Colonic mucosa (tissue), 4 donors: ENCODE measurements around the gene CROCC2. TPM values are rescaled to one million over a fixed set of nuclear protein-coding genes. Genes with fewer than 3 reads are reported as not detected.

Experiments
- DNase-seq: peaks from one replicate; pipeline ENCODE4 v3.0.0-alpha.2; 2020
- H3K27ac ChIP-seq: fragments of 200-600 bp; one replicate; pipeline ENCODE4 v1.8.0; 2021
- H3K27me3 ChIP-seq: fragments of 200-600 bp; one replicate; pipeline ENCODE4 v1.8.0; 2021
- H3K36me3 ChIP-seq: fragments of 200-600 bp; one replicate; pipeline ENCODE4 v1.8.0; 2021
- H3K4me1 ChIP-seq: fragments of 200-600 bp; one replicate; pipeline ENCODE4 v1.8.0; 2021; ENCODE audit warnings: mild to moderate bottlenecking
- H3K4me3 ChIP-seq: fragments of 200-600 bp; one replicate; pipeline ENCODE4 v1.8.0; 2021
- H3K9ac ChIP-seq, 2 donors: one replicate each; pipeline ENCODE4 v1.7.0; 2013; ENCODE audit warnings: control low read depth in 2 of 2, low read depth in 2 of 2, low read length in 2 of 2
- H3K9me3 ChIP-seq: fragments of 200-600 bp; one replicate; pipeline ENCODE4 v1.8.0; 2021
- intact Hi-C: fragments of 100-400 bp; cut with DNase I; formaldehyde crosslinking; loops from one replicate; pipeline ENCODE4 v1.14.1; 2022
- total RNA-seq, 2 donors: library from RNA; stranded (reverse); fragmentation: NEBNext Ultra II Directional in 1 of 2; extraction: Animal tissue kit (Norgen Biotek cat#: 25700) in 1 of 2; gene quantifications; one replicate each; pipeline ENCODE4 v1.2.1, GENCODE V29; 2021
- TF ChIP-seq, protein P1 (sequence below): fragments of 200-600 bp; IDR thresholded peaks from one replicate; pipeline ENCODE4 v1.8.0; 2022; ENCODE audit warnings: antibody characterized with exemption, mild to moderate bottlenecking
- donor health status: healthy.
- donor health status: DM: no; HTN: no; CAD: no.
- donor health status: DM: no; HTN: no; CAD: no.

Gene CROCC2
- total RNA-seq, 2 donors from 2014 or later: 0.05 TPM; not detected in 1

DNA sequence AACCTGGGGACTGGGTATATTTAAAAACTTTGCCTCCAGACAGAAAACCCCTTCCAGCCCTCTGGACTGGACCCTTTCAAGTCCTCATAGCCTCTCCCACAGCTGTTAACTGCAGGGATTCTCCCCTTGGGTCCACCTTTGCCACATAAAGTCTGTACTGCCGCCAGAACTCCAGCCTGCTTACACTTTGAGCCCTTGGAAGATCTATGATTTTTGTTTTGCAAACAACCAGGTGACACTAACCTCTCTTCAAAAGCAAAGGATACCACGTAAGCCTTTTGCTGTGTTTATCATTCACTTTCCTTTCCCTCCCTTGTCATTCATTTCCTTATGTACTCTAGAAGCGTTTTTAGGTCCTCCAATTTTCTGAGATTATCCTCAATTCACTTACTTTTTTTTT is 41.7 kb upstream of the CROCC2 start:
- TF ChIP-seq, protein P1, sequence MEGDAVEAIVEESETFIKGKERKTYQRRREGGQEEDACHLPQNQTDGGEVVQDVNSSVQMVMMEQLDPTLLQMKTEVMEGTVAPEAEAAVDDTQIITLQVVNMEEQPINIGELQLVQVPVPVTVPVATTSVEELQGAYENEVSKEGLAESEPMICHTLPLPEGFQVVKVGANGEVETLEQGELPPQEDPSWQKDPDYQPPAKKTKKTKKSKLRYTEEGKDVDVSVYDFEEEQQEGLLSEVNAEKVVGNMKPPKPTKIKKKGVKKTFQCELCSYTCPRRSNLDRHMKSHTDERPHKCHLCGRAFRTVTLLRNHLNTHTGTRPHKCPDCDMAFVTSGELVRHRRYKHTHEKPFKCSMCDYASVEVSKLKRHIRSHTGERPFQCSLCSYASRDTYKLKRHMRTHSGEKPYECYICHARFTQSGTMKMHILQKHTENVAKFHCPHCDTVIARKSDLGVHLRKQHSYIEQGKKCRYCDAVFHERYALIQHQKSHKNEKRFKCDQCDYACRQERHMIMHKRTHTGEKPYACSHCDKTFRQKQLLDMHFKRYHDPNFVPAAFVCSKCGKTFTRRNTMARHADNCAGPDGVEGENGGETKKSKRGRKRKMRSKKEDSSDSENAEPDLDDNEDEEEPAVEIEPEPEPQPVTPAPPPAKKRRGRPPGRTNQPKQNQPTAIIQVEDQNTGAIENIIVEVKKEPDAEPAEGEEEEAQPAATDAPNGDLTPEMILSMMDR: no peak
- no peaks in the 10 kb centered on the region for H3K27me3 ChIP-seq
- no peak overlapping the region for H3K27ac ChIP-seq
- no peaks in the 10 kb centered on the region for H3K36me3 ChIP-seq
- no peak overlapping the region for H3K9ac ChIP-seq
- DNase-seq: no peak
- H3K4me3 ChIP-seq: no peak overlapping the region
- H3K9me3 ChIP-seq: no peaks in the 10 kb centered on the region
- peaks cover 3% of the 10 kb centered on the region for H3K4me1 ChIP-seq
- intact Hi-C loops: no loop called here

DNA sequence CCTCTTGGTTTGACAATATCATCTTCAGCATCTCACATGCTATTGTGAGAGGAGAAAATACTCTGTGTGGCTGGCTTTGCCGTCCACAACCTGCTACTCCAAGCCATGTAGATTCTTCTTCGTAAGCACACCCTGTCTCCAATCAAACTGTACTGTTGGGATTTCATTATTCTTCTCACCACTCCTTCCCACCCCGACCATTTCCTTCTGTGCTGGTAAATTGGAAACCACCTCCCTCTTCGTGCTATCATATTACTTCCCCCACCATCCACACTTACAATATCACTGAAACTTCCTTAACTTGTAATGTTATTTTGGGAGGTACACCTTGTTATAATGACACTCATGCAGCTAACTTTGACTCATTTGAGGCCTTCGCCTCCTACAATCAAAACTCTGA is 40.7 kb upstream of the CROCC2 start:
- H3K9ac ChIP-seq: no peak overlapping the region
- H3K9me3 ChIP-seq: no peaks in the 10 kb centered on the region
- H3K36me3 ChIP-seq: no peaks in the 10 kb centered on the region
- H3K4me3 ChIP-seq: no peak overlapping the region
- DNase-seq: no peak
- H3K4me1 ChIP-seq: peaks cover 3% of the 10 kb centered on the region
- H3K27me3 ChIP-seq: no peaks in the 10 kb centered on the region
- no peak overlapping the region for H3K27ac ChIP-seq
- TF ChIP-seq, protein P1: no peak
- intact Hi-C loops: no loop called here

DNA sequence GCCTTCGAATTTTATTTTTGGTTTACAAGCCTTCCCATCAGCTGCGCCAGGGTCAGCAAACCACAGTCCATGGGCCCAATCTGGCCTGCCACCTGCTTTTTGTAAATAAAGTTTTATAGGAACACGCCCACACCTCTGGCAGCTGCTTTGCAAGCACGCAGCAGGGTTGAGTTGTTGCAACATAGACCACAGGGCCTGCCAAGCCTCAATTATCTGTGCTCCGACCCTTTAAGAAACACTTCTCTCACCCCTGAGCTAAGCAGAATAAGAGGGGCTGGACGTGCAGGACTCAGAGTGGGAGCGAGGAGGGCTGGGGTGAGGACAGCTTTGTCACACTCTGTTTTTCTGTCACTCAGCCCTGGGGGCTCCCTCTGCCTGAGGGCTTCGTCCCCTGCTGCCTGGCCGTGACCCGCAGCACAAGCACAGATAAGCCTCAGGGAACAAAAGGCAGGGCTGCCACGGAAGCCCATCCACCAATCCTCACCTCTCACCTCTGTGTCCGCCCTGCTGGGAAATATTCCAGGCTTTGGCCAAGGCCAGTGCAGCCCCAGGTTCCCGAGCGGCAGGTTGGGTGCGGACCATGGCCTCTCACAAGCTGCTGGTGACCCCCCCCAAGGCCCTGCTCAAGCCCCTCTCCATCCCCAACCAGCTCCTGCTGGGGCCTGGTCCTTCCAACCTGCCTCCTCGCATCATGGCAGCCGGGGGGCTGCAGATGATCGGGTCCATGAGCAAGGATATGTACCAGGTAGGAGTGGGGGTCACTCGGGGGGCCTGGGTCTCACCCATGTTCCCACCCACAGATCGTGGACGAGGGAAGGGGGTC is 37.6 kb upstream of the CROCC2 start, which contains the start of gene AGXT:
Gene AGXT, plus strand, starts transcription at position 539 of the 823 bp plus-strand sequence. Its CDS starts 42 bp downstream, at position 581.
- peak; percentile 76 for DNase-seq
- no peaks in the 10 kb centered on the region for H3K27me3 ChIP-seq
- H3K27ac ChIP-seq: no peak within 1 kb of the TSS
- no peak within 1 kb of the TSS for H3K4me3 ChIP-seq
- H3K4me1 ChIP-seq: peaks cover 3% of the 10 kb centered on the region
- no peaks in the 10 kb centered on the region for H3K9me3 ChIP-seq
- no peak within 1 kb of the TSS for H3K9ac ChIP-seq
- no peaks in the 10 kb centered on the region for H3K36me3 ChIP-seq
- intact Hi-C loops: no loop called here
- TF ChIP-seq, protein P1: no peak

DNA sequence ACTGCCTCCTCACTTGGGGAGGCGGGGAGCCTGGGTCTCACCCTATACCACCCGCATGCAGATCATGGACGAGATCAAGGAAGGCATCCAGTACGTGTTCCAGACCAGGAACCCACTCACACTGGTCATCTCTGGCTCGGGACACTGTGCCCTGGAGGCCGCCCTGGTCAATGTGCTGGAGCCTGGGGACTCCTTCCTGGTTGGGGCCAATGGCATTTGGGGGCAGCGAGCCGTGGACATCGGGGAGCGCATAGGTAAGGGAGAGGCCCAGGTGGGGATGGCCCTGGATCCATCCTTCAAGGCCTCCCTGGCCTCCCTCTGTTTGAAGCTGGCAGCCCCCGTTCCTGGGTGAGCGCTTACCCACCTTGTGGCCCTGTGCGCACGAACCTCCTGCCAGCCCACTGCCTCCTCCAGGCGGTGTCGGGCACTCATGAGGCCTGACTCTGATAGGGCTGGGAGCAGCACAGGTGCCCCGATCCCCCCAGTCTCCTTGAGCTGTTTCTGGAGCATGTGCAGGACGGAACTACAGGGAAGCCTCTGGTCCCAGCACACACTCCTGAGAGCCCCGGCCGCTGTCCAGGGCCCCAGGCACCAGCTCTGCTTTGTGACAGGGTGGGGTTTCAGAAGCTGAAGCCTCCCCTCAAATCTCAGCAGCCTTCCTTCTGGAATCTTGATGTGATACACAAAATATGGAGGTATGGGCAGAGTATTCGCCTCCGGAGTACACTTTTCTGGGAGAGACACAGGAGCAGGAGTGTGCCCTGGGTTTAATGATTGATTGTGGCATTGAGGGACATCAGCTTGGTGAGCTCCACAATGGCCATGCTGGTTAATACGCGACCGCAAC is 36.8 kb upstream of the CROCC2 start:
- H3K36me3 ChIP-seq: no peaks in the 10 kb centered on the region
- no peak for DNase-seq
- intact Hi-C loops: no loop called here
- H3K9me3 ChIP-seq: no peaks in the 10 kb centered on the region
- TF ChIP-seq, protein P1: no peak
- H3K4me1 ChIP-seq: peaks cover 3% of the 10 kb centered on the region
- H3K4me3 ChIP-seq: no peak overlapping the region
- no peak overlapping the region for H3K27ac ChIP-seq
- no peak overlapping the region for H3K9ac ChIP-seq
- H3K27me3 ChIP-seq: no peaks in the 10 kb centered on the region

DNA sequence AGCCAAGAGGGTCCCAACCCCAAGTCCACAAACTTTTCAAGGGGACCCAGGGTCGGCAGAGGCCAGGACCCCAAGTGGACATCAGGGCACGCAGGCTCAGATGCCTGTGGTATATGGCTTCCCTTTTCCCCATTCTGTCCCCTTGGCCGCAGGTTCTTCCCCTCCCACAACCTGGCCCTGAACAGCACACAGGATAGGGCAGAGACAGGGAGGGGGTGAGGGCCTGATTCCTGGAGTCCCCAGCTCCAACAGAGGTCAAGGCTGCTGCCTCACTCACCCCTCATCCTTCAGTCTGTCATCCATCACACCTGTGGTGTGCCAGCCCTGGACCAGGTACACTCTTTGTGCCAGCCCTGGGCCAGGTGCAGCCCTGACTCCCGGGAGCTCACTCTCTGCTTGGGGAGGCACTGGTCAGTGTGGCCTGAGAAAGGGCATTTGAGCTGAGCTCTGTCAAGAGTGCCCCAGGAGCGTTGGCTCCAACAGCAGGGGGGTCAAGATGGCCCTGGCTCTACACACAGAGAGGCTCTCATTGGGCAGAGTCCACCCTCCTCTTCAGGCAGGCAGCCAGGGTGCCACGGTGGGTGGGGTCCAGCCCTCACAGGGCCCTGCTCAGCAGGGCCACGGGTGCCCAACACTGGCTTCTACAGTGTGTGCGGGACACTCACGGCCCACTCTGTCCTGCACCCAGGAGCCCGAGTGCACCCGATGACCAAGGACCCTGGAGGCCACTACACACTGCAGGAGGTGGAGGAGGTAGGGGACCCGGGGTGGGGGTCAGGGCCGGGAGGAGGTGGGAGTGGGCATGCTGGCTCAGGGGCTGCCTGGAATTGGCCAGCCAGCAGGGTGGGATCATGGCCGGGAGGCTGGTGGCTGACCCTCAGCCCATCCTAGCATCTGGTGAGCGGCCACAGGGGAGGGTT is 35.9 kb upstream of the CROCC2 start:
- Histone ChIP-seq H3K36me3 (no peaks in the 10 kb centered on the region), H3K9ac (no peak overlapping the region), H3K4me3 (no peak overlapping the region), H3K27me3 (no peaks in the 10 kb centered on the region), H3K27ac (no peak overlapping the region), H3K4me1 (peaks cover 9% of the 10 kb centered on the region), H3K9me3 (no peaks in the 10 kb centered on the region)
- TF ChIP-seq, protein P1: no peak
- intact Hi-C loops: no loop called here
- DNase-seq: no peak
